ENCODE results near the gene CELA3A.
"Not testable (repeated sequence)": the region's sequence is repeated elsewhere in the genome, so short reads cannot be mapped to it uniquely, and the experiment has no call there.

CELA3A gene

GRCh38 chr1:21982122-21982521 is 19.3 kb upstream of the CELA3A start:
- DNase-seq (ENCODE audit: low read depth) = not testable (repeated sequence)

- not testable (repeated sequence) for DNase-seq (ENCODE audit: low read depth)
Measured at GRCh38 chr1:21983539-21983938, 17.9 kb upstream of the CELA3A start.

DNA sequence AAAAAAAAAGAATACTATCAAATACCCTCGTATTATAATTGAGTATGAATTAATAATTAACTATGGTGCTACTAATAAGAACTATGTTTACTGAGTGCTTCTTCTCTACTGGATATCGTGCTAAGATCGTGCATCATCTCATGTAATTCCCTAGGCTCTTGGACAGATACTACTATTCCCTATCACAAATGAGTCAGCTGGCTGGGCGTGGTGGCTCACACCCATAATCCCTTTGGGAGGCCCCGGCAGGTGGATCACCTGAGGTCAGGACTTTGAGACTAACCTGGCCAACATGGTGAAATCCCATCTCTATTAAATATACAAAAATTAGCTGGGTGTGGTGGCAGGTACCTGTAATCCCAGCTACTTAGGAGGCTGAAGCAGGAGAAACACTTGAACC is 15.6 kb upstream of the CELA3A start:
- not testable (repeated sequence) for DNase-seq (ENCODE audit: low read depth)

GRCh38 chr1:21986386-21986785 is 15.1 kb upstream of the CELA3A start:
- not testable (repeated sequence) for DNase-seq (ENCODE audit: low read depth)

- DNase-seq (ENCODE audit: low read depth) = not testable (repeated sequence)
Measured at GRCh38 chr1:21989672-21990393, 11.6 kb upstream of the CELA3A start.

DNA sequence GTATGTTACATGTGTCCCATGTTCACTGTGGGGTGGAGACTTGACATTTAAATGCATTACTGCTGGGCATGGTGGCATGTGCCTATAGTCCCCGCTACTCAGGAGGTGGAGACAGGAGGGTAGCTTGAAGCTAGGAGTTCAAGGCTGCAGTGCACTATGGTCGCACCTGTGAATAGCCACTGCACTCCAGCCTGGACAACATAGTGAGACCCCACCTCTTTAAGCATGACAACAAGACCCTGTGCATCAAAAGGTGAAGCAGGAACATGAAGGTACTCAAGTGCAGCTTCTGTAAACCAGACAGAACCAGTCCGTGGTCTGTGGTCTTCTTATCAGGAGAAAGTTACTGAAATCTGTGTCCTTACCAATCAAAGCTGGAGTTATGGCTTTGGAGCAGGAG is 9.3 kb upstream of the CELA3A start:
- DNase-seq (ENCODE audit: low read depth) = not testable (repeated sequence)

DNA sequence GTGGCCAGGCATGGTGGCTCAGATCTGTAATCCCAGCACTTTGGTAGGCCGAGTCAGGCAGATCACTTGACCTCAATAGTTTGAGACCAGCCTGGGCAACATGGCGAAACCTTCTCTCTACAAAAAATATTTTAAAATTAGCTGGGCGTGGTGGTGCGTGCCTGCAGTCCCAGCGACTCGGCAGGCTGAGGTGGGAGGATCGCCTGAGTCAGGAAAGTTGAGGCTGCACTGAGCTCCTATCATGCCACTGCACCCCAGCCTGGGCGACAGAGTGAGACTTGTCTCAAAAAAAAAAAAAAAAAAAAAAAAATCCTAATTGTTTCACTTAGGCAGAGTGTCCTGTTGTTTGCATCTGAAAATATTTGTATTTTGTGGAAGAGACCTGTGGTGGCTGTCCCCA is 6.7 kb upstream of the CELA3A start:
- not testable (repeated sequence) for DNase-seq (ENCODE audit: low read depth)

- not testable (repeated sequence) for DNase-seq (ENCODE audit: low read depth)
Measured at GRCh38 chr1:21996663-21996970, 4.8 kb upstream of the CELA3A start.

- not testable (repeated sequence) for DNase-seq (ENCODE audit: low read depth)
Measured at GRCh38 chr1:21997891-21998623, 3.4 kb upstream of the CELA3A start.

DNA sequence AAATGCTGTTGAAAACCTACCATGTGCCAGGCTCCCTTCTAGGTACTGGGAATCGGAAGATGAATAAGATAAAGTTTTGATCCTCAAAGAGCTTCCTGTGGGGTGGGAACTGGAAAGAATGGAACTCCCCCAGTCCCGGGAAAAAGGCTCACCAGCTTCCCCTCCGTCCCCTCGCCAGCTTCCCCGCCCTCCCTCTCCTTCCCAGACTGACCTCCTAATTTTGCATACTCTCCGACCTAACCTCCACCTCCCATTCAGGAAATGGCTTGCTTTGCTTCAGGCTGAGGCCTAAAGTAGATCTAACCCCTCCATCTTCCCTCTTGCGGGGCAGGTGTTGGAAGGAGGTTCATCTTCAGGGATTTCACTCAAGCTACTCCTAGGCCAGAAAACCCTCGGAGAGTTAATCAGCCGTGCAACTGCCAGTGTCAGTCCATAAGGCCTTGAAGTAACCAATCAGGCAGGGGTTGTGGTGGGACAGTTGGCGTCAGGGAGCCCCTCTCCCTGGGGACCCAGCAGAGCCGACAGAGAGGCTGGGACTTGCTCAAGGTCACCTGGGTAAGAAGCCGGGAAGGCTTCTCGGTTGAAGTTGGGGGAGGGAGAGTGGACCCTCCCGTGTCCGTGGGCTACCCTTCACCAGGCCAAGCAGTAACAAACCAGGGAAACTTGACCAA is 2.7 kb upstream of the CELA3A start:
- not testable (repeated sequence) for DNase-seq (ENCODE audit: low read depth)

DNA sequence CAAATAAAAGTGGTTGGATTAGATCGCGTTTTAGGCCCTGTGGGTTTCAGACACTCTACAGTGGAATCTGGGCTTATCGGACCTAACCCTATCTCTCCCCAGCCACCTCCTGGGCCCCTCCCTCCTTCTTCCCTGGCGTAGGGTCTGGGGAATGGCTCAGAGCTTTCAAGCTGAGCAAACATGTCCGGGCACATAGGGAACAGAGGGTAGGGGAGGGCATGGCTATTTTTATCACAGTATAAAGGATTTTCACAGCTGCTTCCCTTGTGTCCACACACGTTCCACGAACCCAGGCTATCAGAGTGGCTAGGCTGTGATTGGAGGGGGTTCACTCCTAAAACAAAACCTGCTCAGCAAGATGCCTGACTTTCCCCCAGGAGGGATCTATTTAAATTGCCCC is 1.8 kb upstream of the CELA3A start:
- not testable (repeated sequence) for DNase-seq (ENCODE audit: low read depth)

- not testable (repeated sequence) for DNase-seq (ENCODE audit: low read depth)
Measured at GRCh38 chr1:22002461-22002860, 1.0 kb downstream of the CELA3A start.

DNA sequence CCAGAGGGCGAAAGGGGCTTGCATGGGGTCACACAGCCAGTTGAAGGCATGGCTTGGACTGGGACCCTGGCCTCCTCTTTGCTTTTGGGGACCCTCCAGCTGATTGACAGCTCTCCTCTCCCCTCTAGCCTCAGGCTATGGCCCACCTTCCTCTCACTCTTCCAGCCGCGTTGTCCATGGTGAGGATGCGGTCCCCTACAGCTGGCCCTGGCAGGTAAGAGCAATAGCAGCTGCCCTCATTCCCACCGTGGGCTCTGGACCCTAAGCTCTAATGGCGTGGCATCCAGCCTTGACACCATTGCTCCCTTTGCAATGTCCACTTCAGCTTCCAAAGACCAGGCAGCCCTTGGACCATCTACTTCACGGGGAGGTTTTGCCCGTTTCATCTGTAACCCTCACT is 1.4 kb downstream of the CELA3A start:
- DNase-seq (ENCODE audit: low read depth) = not testable (repeated sequence)

GRCh38 chr1:22003959-22004358 is 2.5 kb downstream of the CELA3A start:
- DNase-seq (ENCODE audit: low read depth) = not testable (repeated sequence)

DNA sequence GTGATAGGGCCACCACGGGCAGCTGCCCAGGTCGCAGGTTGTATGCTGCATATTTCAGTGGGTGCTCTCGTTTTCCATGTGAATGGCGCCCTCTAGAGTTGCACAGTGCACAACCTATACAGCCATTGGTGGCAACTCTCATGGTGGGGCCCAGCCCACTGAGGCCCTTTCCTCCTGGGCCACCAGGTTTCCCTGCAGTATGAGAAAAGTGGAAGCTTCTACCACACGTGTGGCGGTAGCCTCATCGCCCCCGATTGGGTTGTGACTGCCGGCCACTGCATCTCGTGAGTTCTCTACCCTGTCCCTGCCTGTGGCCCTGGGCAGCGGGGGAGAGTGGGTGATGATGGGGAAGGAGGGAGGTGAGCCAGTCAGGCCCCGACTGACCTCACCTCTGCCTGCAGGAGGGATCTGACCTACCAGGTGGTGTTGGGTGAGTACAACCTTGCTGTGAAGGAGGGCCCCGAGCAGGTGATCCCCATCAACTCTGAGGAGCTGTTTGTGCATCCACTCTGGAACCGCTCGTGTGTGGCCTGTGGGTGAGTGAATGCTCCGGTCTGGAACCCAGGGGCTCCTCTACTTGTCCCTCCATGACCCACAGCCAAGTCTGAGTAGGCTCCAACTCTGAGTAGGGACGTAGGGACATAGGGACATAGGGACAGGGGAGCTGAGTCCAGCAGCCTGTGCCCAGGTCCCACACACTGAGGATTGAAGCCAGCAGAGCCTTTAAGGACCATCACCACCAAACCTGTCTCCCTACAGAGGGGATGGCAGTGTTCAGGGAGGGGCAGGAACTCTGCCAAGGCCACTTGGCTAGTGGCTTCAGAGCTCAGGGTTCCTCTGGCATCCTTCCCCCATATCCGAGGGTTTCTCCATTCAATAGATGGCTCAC is 4.0 kb downstream of the CELA3A start:
- DNase-seq (ENCODE audit: low read depth) = not testable (repeated sequence)

- not testable (repeated sequence) for DNase-seq (ENCODE audit: low read depth)
Measured at GRCh38 chr1:22006736-22007135, 5.3 kb downstream of the CELA3A start.

GRCh38 chr1:22007262-22007661 is 5.8 kb downstream of the CELA3A start:
- DNase-seq (ENCODE audit: low read depth) = not testable (repeated sequence)

DNA sequence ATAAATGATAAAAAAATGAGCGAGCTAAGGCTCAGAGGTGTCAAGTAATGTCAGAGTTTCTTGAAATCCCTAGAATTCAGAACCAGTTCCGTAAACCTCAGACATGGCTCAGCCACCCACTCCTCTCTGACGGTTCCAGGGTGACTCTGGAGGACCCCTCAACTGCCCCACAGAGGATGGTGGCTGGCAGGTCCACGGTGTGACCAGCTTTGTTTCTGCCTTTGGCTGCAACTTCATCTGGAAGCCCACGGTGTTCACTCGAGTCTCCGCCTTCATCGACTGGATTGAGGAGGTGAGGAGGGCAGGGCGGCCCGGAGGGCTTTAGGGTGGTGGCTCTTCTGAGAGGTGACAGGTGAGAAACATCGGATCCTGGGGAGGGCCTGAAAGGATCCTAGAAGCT is 8.1 kb downstream of the CELA3A start:
- not testable (repeated sequence) for DNase-seq (ENCODE audit: low read depth)

GRCh38 chr1:22012752-22013151 is 11.3 kb downstream of the CELA3A start:
- DNase-seq (ENCODE audit: low read depth) = not testable (repeated sequence)

DNA sequence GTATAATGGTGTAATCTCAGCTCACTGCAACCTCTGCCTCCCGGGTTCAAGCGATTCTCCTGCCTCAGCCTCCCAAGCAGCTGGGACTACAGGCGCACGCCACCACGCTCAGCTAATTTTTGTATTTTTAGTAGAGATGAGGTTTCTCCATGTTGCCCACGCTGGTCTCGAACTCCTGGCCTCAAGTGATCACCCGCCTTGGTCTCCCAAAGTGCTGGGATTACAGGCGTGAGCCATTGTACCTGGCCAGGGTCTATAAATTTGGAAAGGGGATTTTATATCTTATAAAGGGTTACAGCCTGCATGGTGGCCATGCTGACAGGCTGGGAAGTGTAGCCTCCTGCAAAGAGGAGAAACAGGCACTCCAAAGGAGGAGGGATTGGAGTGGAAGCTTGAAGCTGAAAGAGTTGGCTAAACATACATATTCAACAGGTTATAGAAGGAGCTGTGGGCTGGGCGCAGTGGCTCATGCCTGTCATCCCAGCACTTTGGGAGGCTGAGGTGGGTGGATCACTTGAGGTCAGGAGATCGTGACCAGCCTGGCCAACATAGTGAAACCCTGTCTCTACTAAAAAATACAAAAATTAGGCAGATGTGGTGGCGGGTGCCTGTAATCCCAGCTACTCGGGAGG is 13.2 kb downstream of the CELA3A start:
- not testable (repeated sequence) for DNase-seq (ENCODE audit: low read depth)
